ENCODE data around the gene IZUMO1. TPM values are rescaled to one million over a fixed set of nuclear protein-coding genes. Genes with fewer than 3 reads are reported as not detected.

IZUMO1 gene
- total and polyA plus RNA-seq, 2 donors (not counting 3 experiments of a cell fraction or from before 2014, with no cell fraction given), result 0.18 to 1.2 TPM

DNA sequence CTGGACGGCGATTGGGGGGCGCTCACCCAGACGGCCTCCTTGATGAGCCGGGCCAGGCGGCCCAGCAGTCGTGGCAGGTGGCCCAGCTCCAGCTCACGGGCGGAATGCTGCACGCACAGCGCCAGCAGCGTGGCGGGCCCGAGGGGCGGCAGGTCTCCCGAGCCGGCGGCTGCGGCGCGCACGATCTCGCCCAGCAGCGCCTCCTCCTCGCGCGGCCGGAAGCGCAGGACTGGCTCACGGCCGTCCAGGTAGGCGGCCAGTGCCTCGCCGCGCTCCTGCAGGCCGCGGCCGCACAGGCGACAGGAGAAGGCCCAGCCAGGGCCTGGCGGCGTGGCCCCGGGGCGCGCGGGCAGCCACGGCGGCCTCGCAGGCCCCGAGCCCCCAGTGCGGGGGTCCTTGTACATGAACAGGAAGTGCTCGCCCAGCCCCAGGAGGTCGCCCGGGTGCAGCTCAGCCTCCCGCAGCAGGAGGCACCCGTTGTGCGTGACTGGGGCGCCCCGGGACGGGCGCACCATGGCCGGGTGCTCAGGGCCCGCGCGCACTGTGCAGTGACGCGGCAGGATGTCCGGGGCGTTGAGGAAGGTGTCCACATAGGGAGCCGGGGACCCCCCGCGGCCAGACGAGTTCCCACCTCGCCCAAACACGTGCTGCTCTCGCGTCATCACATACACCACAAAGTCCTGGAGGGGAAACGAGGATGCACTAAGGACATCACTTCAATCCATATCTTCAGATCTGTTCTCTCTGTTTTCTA lies 17.6 kb downstream of the IZUMO1 start:
- Histone ChIP-seq H2AFZ (ENCODE audit: low read depth, low read length) (no peak overlapping the region), H3K36me3 (ENCODE audit: control insufficient read depth in 2 of 2, extremely low read depth in 1 of 2, insufficient read depth in 2 of 2, low read length in 2 of 2) (peaks cover 17 to 34% of the 10 kb centered on the region in 2 experiments), H3K79me2 (ENCODE audit: control insufficient read depth, insufficient read depth, low read length) (peaks cover 5% of the 10 kb centered on the region), H3K9me3 (replicated peaks; ENCODE audit: control insufficient read depth, insufficient read depth, low read length) (no peaks in the 10 kb centered on the region), H3K4me2 (ENCODE audit: insufficient read depth, low read length) (no peak overlapping the region), H3K9ac (replicated peaks; ENCODE audit: extremely low read depth, insufficient read depth, low read length) (no peak overlapping the region), H3K4me1 (ENCODE audit: control insufficient read depth, extremely low read depth, insufficient read depth, low read length) (peaks cover 33% of the 10 kb centered on the region), H4K20me1 (replicated peaks; ENCODE audit: control insufficient read depth, extremely low read depth, insufficient read depth, low read length) (no peaks in the 10 kb centered on the region), H3K9me1 (replicated peaks; ENCODE audit: control insufficient read depth, extremely low read depth, insufficient read depth, low read length) (no peaks in the 10 kb centered on the region), H3K27ac (ENCODE audit: insufficient read depth, low read depth, low read length) (no peak overlapping the region), H3K4me3 (replicated peaks in 1 of 3; ENCODE audit: insufficient read depth in 1 of 3, low read depth in 1 of 3, low read length in 3 of 3) (no peak overlapping the region), H3K27me3 (ENCODE audit: control insufficient read depth in 2 of 2, insufficient read depth in 2 of 2, low read length in 2 of 2) (no peaks in the 10 kb centered on the region)
- DNase-seq (ENCODE audit: low read depth, low spot score) (no peak), FAIRE-seq (no peak)
- intact Hi-C loops (cut with micrococcal nuclease) (no loop called here), dilution Hi-C loops (cut with MboI; ENCODE audit: extremely low pct_ligation_motif_present, low sequenced_read_pairs) (no loop called here)
- no TSS peak for BruUV-seq (replicated peaks)
- CTCF ChIA-PET, result interaction anchor here (1.5 to 2.4 kb wide), 2 partner anchors 10 to 16 kb away, joined by 3 to 10 read pairs; no protein-coding TSS in a partner anchor
- TF ChIP-seq MYC (IDR thresholded peaks at IDR 0.05; ENCODE audit: low read depth, low read length) (no peak), POLR2A (IDR thresholded peaks at IDR 0.05; ENCODE audit: low read depth, low read length) (no peak)
- POLR2A ChIA-PET, result interaction anchor here (0.8 kb wide), 1 partner anchor 18 kb away, joined by 3 read pairs; the partner anchor contains the start of gene IZUMO1

DNA sequence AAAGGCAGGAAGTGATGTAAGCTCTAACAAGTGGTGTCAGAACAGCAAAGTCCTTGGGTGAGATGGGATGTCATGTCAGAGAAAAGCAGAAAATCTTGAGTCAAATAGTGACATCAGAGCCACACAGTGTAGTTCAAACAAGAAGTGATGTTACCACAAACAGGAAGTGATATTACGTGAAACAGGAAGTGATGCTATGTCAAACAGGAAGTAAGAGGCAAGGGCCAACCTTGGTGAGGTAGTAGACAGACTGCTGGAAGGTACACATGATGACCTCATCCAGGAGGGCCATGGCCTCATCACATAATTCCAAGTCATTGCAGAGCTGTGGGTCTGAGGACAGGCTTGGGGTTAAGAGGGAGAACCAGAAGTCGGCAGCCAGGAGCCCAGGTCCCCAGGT lies 20.2 kb downstream of the IZUMO1 start:
- DNase-seq (ENCODE audit: low read depth, low spot score) (peak; percentile 50), FAIRE-seq (peak; percentile 94)
- no peak overlapping the region for H3K4me2 ChIP-seq (ENCODE audit: insufficient read depth, low read length)
- H3K9ac ChIP-seq (replicated peaks; ENCODE audit: extremely low read depth, insufficient read depth, low read length), result no peak overlapping the region
- peaks cover 4% of the 10 kb centered on the region for H3K79me2 ChIP-seq (ENCODE audit: control insufficient read depth, insufficient read depth, low read length)
- no peaks in the 10 kb centered on the region for H3K9me3 ChIP-seq (replicated peaks; ENCODE audit: control insufficient read depth, insufficient read depth, low read length)
- H2AFZ ChIP-seq (ENCODE audit: low read depth, low read length), result no peak overlapping the region
- no TSS peak for BruUV-seq (replicated peaks)
- ChIA-PET CTCF (interaction anchor here (1.0 to 2.4 kb wide), 3 partner anchors 12 to 80 kb away, joined by 3 to 11 read pairs (median 10); partner anchors contain the start of gene CA11), POLR2A (no interaction called here)
- H3K27ac ChIP-seq (ENCODE audit: insufficient read depth, low read depth, low read length), result peak overlapping the region; percentile 97
- H3K27me3 ChIP-seq (ENCODE audit: control insufficient read depth in 2 of 2, insufficient read depth in 2 of 2, low read length in 2 of 2), result no peaks in the 10 kb centered on the region
- H3K4me3 ChIP-seq (replicated peaks in 1 of 3; ENCODE audit: insufficient read depth in 1 of 3, low read depth in 1 of 3, low read length in 3 of 3), result no peak overlapping the region
- intact Hi-C loops (cut with micrococcal nuclease), result no loop called here
- dilution Hi-C loops (cut with MboI; ENCODE audit: extremely low pct_ligation_motif_present, low sequenced_read_pairs), result no loop called here
- TF ChIP-seq GATA2 (IDR thresholded peaks at IDR 0.05; ENCODE audit: insufficient read depth, insufficient read length, low read depth, low read length) (no peak), FOS (IDR thresholded peaks at IDR 0.05; ENCODE audit: borderline replicate concordance, insufficient read depth, low read length) (peak; percentile 11), JUN (IDR thresholded peaks at IDR 0.05; ENCODE audit: borderline replicate concordance, insufficient read depth, insufficient read length, low read depth) (peak; percentile 70), MYC (IDR thresholded peaks at IDR 0.05; ENCODE audit: low read depth, low read length) (no peak), POLR2AphosphoS5 (IDR thresholded peaks at IDR 0.05; ENCODE audit: insufficient read depth, low read depth, low read length) (peak; percentile 32)
- TF ChIP-seq, protein P1, sequence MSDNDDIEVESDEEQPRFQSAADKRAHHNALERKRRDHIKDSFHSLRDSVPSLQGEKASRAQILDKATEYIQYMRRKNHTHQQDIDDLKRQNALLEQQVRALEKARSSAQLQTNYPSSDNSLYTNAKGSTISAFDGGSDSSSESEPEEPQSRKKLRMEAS (IDR thresholded peaks at IDR 0.05; ENCODE audit: insufficient read depth, insufficient read length), result no peak
- no peaks in the 10 kb centered on the region for H3K9me1 ChIP-seq (replicated peaks; ENCODE audit: control insufficient read depth, extremely low read depth, insufficient read depth, low read length)
- peaks cover 10 to 29% of the 10 kb centered on the region in 2 experiments for H3K36me3 ChIP-seq (ENCODE audit: control insufficient read depth in 2 of 2, extremely low read depth in 1 of 2, insufficient read depth in 2 of 2, low read length in 2 of 2)
- peaks cover 33% of the 10 kb centered on the region for H3K4me1 ChIP-seq (ENCODE audit: control insufficient read depth, extremely low read depth, insufficient read depth, low read length)
- H4K20me1 ChIP-seq (replicated peaks; ENCODE audit: control insufficient read depth, extremely low read depth, insufficient read depth, low read length), result no peaks in the 10 kb centered on the region

Measured in endothelial cell of umbilical vein (primary cell).